SJCRH30 (cell line): ENCODE data around the gene KPNA6. TPM values are rescaled to one million over a fixed set of nuclear protein-coding genes. Genes with fewer than 3 reads are reported as not detected.

Experiments
- DNase-seq, 2 experiments: peaks; one replicate each; pipeline ENCODE4 v3.0.0-alpha.2; 2015 to 2020
- H3K27ac ChIP-seq: fragments of 250-450 bp; sonication (Bioruptor Pico); 2 replicates; pipeline ENCODE4 v1.5.1; 2020; ENCODE audit warnings: mild to moderate bottlenecking, moderate library complexity
- H3K27me3 ChIP-seq: fragments of 250-450 bp; sonication (Bioruptor Pico); 2 replicates; pipeline ENCODE4 v1.5.1; 2020; ENCODE audit warnings: mild to moderate bottlenecking, moderate library complexity
- H3K36me3 ChIP-seq: fragments of 250-450 bp; sonication (Bioruptor Pico); 2 replicates; pipeline ENCODE4 v1.5.1; 2020; ENCODE audit warnings: mild to moderate bottlenecking, moderate library complexity
- H3K4me1 ChIP-seq: fragments of 250-450 bp; sonication (Bioruptor Pico); 2 replicates; pipeline ENCODE4 v1.5.1; 2020; ENCODE audit warnings: mild to moderate bottlenecking, moderate library complexity
- H3K4me3 ChIP-seq: fragments of 250-450 bp; sonication (Bioruptor Pico); 2 replicates; pipeline ENCODE4 v1.5.1; 2020; ENCODE audit warnings: mild to moderate bottlenecking, moderate library complexity
- H3K9me3 ChIP-seq: fragments of 250-450 bp; sonication (Bioruptor Pico); replicated peaks from 2 replicates; pipeline ENCODE4 v1.5.1; 2020; ENCODE audit warnings: mild to moderate bottlenecking, moderate library complexity
- total RNA-seq: library from RNA; depleted of rRNA; stranded (reverse); fragments of >200 nt; shearing (Covaris generic); gene quantifications from 2 replicates; pipeline ENCODE4 v1.2.3, GENCODE V29; 2014

The KPNA6 gene
- total RNA-seq, 1 experiment from 2014 or later: 56.4 TPM

DNA sequence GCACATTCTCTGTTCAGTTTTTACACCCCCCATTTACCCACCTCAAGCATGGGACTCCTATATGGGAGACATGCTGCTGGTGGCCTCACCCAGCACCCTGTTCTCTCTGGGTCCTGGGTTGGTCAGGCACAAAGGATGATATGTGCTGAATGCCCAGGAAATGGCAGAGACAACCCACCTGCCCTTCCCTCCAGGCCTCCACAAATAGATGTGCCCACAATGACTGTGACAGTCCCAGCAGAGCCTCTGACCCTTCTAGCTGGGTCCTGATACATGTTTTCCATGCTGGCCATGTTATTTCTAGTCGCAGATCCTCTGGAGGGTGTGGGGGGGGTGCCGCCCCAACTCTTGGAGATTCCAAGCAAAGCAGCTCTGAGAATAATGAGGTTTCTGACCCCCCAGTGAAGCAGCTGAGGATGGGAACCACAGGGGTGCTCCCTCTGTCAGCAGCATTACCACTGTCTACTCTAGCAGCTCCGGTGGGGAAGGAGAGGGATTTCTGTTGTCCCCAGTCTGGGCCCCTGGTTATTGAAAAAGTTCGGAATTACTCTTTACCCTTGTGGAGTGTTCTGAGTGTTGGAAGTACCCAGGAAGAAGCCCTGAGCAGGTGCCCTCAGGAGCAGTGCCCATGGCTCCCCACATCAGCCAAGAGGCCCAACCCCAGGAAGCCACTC, 91.3 kb downstream of the KPNA6 start:
- no peaks in the 10 kb centered on the region for H3K27me3 ChIP-seq
- no peak overlapping the region for H3K4me3 ChIP-seq
- no peaks in the 10 kb centered on the region for H3K9me3 ChIP-seq
- peaks cover 6% of the 10 kb centered on the region; the same call in 1 of the 2 replicates for H3K4me1 ChIP-seq
- DNase-seq: no peak
- peaks cover 24% of the 10 kb centered on the region for H3K36me3 ChIP-seq
- H3K27ac ChIP-seq: no peak overlapping the region

DNA sequence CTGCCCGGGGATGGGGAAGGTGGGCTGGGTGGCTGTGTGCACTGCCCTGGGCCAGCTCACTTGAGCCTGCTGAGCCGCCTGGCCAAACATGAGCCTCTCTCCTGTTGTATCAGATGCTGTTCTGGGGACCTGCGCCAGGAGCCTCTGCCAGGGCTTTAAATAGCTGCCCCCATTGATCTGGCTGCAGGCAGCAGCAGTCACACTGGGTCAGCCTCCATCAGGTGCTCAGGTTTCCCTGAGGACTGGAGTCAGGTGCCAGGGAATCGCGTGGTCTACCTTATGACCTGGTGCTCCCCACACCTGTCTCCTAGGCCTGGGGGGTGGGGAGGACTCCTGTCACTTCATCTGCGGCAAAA, 91.8 kb downstream of the KPNA6 start:
- H3K4me1 ChIP-seq: peaks cover 6% of the 10 kb centered on the region; the same call in 1 of the 2 replicates
- H3K9me3 ChIP-seq: no peaks in the 10 kb centered on the region
- peaks cover 19% of the 10 kb centered on the region for H3K36me3 ChIP-seq
- no peak for DNase-seq
- no peaks in the 10 kb centered on the region for H3K27me3 ChIP-seq
- peak overlapping the region; percentile 60 for H3K4me3 ChIP-seq
- H3K27ac ChIP-seq: no peak overlapping the region

DNA sequence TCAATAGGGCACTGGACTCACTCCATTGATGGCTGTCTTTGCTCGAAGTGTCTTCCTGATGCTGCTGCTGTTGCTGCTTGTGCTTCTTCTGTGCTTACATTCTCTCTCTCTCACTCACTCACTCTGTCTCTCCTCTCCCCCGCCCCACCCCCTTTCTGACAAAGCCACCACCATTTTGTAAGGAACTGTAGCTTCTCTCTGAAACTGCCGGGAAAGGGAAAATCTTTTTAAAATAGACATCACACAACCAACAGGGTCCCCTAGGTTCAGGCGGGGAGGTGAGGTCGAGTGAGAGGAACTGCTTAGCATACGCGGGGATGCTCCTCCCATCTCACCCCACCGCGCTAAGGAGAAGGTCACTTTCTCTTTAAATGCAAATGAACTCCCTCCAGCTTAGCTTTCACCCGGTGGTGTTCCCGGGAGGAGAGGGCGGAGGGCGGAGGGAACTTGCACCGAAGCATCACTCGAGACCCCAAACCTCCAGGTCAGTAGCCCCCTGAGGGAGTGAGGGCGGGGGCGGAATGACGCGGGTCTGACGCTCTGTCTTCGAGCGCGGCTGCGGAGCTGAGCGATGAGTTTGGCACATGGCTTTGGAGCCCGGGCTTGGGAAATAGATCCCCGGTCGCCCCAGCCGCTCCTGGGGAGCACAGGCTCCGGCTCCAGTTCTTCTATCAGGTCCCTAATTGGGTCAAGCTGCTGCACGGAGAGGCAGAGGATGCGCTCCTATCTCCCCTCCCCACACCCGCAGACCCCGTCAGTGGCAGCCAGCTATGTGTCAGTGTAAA, 92.6 kb downstream of the KPNA6 start, which contains the start of gene CCDC28B:
TSS of gene CCDC28B (plus strand) at position 370 of the 785 bp plus-strand sequence. CDS start 1,341 bp downstream, outside the sequence.
- Histone ChIP-seq H3K27me3 (no peaks in the 10 kb centered on the region), H3K9me3 (no peaks in the 10 kb centered on the region)
- DNase-seq: peak; percentile 56 to 71

DNA sequence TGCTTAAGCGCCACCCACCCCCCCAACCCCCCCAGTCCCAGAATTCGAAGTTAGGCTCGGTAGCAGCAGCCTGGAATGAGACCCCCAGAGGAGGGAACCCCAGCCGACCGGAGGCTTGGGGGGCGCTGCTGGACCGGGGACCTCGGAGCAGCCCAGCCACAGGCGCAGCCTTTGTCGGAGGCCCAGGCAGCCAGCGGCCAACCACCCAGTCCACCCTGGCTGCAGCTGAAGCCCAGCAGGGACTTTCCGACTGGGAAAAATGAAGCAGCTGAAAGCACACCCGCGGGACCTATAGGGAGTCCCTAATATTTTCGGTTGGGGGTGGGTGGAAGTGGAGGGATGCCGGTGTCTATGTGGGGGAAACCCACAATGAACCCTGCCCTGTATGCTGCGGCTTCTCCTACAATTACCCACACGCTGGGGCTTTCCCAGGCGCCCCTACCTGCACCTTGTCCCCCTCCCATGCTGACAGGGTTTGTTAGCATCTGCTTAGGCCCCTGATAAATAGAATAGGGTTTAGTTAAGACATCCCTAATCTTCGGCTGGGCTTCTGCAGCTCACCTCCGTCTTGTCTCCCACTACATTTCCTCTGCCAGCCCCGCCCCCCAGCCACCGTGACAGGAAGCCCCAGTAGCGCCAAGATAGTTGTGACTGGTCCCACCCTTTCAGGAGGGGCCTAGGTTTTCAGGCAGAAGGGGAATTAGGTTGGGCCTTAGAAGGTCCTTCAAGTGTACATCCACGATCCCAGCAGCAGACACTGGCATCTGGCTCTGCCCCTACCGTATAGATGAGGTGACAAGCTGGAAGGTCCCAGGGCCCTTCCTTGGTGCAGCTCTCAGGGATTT, 93.4 kb downstream of the KPNA6 start:
- peaks cover 6% of the 10 kb centered on the region; the same call in 1 of the 2 replicates for H3K4me1 ChIP-seq
- H3K36me3 ChIP-seq: peaks cover 7% of the 10 kb centered on the region
- DNase-seq: peak; percentile 68 to 69
- peak overlapping the region; percentile 60 for H3K4me3 ChIP-seq
- no peaks in the 10 kb centered on the region for H3K27me3 ChIP-seq
- H3K27ac ChIP-seq: no peak overlapping the region
- H3K9me3 ChIP-seq: no peaks in the 10 kb centered on the region

More for the DNA sequence above, 92.6 kb downstream of the KPNA6 start, which contains the start of gene CCDC28B:
- Histone ChIP-seq H3K4me3 (peak within 1 kb of the TSS; percentile 60), H3K27ac (no peak within 1 kb of the TSS; the same call in 1 of the 2 replicates), H3K4me1 (peaks cover 6% of the 10 kb centered on the region; the same call in 1 of the 2 replicates), H3K36me3 (peaks cover 11% of the 10 kb centered on the region)

DNA sequence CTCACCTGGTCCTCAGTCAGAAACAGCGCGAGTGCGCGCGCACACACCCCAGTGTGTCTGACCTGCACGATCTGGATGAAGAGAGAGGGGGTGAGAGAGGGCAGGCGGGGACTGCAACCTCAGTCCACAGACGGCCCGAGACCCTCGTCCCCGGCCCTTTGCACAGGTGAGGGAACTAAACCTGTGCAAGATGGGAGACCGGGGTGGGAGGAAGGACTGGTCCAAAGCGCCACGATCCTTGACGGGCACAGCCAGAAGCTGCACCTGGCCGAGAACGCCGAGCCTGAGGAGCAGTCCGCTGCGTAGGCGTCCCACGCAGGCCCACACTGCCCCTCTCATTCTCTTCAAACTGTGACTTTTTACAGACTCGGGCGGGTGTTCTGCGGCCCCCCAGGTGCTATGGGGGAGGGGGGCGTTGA, 97.1 kb downstream of the KPNA6 start:
- H3K27ac ChIP-seq: no peak overlapping the region
- no peaks in the 10 kb centered on the region for H3K27me3 ChIP-seq
- DNase-seq: no peak
- peaks cover 10% of the 10 kb centered on the region for H3K4me1 ChIP-seq
- peak overlapping the region; percentile 64 for H3K4me3 ChIP-seq
- H3K9me3 ChIP-seq: no peaks in the 10 kb centered on the region
- no peaks in the 10 kb centered on the region for H3K36me3 ChIP-seq

DNA sequence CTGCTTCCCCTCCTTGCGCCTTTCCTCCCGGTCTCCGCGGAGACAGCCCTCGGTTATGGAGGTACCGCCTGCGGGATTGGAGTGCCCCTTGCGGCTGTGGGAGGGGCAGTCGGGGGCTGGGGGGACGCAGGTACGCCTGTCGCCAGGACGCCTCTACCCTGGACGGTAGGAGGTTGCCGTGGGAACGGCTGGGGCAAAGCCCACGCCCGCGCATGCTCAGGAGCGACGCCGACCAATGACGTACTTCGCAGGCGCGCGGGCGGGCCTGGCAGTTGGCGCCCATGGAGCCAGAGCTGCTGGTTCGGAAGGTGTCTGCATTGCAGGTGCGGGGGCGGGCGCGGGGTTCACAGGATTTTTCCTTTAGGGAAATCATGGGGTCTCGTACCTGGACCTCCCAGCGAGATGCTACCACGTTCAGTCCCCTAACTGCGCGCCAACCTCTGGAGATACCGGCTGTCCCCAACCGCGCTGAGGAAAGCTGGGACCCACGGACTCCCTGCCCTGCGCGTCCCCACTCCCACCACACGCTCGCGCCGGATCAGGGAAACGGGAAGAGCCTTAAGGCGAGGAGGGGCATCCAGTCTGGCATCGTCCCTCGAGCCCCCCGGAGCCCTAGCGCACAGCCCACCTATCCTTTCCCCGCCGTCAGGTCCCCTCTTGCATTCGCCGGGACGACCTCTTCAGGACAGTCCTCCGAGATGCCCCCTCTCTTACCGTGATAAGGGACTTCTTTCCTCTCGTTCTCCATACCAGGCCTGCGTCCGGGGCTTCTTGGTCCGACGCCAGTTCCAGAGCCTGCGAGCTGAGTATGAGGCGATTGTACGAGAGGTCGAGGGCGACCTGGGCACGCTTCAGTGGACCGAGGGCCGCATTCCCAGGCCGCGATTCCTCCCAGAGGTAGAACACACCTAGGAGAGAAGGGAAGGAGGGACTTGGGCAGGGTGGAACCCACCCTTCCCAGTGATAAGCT, 97.8 kb downstream of the KPNA6 start, which contains the start of gene IQCC:
TSS of gene IQCC (plus strand) at position 271 of the 970 bp plus-strand sequence. CDS start at position 282, 11 bp downstream.
- no peaks in the 10 kb centered on the region for H3K9me3 ChIP-seq
- H3K27ac ChIP-seq: peak within 1 kb of the TSS; percentile 11; the same call in 1 of the 2 replicates
- peak; percentile 87 to 89 for DNase-seq
- H3K36me3 ChIP-seq: no peaks in the 10 kb centered on the region
- no peaks in the 10 kb centered on the region for H3K27me3 ChIP-seq
- peak within 1 kb of the TSS; percentile 64 for H3K4me3 ChIP-seq
- peaks cover 10% of the 10 kb centered on the region for H3K4me1 ChIP-seq

DNA sequence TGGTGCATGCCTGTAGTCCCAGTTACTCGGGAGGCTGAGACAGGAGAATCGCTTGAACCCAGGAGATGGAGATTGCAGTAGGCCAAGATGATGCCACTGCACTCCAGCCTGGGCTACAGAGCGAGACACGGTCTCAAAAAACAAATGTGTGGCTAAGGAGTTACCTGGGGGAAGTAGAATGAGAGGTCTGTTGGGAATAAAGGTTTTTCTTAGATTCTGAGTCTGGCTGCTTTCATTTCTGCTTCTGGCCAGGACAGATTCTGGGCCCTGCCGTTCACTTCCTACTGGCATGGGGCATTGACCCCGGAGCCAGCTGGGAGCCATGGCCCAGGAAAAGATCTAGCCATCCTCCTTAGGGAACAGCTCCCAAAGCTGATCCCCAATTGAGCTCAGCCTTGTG, 100.6 kb downstream of the KPNA6 start:
- no peaks in the 10 kb centered on the region for H3K36me3 ChIP-seq
- H3K9me3 ChIP-seq: no peaks in the 10 kb centered on the region
- DNase-seq: no peak
- no peaks in the 10 kb centered on the region for H3K27me3 ChIP-seq
- H3K4me3 ChIP-seq: no peak overlapping the region
- H3K27ac ChIP-seq: no peak overlapping the region
- H3K4me1 ChIP-seq: peaks cover 10% of the 10 kb centered on the region

DNA sequence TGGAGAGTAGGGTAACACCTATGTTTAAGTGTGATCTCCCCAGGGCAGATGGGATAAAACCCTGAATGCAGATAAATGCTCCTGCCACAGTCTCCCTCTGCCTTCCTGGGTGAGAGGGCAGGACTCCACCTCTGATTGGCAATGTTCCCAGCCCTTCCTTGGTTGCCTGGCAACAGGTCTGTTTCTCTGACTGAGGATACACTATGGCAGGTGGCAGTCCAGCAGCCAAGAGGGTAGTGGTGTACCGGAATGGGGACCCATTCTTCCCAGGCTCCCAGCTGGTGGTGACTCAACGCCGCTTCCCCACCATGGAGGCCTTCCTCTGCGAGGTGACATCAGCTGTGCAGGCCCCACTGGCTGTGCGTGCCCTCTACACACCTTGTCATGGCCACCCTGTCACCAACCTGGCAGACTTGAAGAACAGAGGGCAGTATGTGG, 101.1 kb downstream of the KPNA6 start, which contains the start of gene DCDC2B:
TSS of gene DCDC2B (plus strand) at position 199 of the 438 bp plus-strand sequence. CDS start at position 204, 5 bp downstream.
- H3K36me3 ChIP-seq: no peaks in the 10 kb centered on the region
- DNase-seq: peak; percentile 96
- peaks cover 10% of the 10 kb centered on the region for H3K4me1 ChIP-seq
- H3K27ac ChIP-seq: peak within 1 kb of the TSS; percentile 9; the same call in 1 of the 2 replicates
- H3K9me3 ChIP-seq: no peaks in the 10 kb centered on the region
- no peaks in the 10 kb centered on the region for H3K27me3 ChIP-seq
- H3K4me3 ChIP-seq: no peak within 1 kb of the TSS

DNA sequence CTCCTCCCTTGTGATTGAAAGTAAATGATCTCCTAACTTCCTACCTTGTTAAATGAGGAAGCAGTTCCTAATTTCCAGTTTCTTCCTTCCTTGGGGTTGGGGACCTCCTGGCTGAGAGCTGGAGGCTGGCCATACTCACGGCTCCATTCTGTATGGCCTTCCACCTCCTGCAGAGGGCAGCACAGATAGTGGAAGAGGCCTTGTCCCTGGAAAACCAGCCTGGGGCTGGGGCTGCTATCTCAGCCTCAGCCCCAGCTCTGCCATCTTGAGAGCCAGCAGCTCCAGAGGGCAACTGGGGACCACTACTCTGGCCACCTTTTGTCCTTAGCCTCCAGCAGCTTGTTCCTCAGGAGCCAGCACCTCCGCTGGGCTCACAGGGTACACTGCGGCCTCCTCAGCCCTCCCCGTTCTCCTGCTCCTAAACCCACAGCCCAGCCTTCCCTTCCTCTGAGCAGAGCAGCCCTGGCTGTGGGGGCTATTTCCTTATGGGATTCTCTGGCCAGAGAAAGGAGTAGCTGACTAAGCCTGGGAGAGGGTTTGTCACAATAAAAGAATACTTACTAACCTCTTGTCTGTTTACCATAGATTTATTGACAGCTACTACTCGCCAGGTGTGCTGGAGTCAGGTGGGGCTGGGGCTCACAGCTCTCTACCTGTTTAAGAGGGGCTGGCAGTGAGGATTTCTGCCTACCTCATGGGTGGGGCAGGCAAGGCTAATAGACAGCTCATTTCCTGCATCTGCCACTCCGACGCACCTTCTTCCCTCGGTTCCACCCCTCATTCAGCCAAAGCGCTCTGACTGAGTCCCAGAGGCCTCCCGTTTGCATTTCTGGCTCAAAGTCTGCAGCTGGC, 108.0 kb downstream of the KPNA6 start:
- Histone ChIP-seq H3K4me3 (no peak overlapping the region), H3K4me1 (no peaks in the 10 kb centered on the region), H3K27ac (no peak overlapping the region), H3K36me3 (no peaks in the 10 kb centered on the region), H3K9me3 (no peaks in the 10 kb centered on the region), H3K27me3 (no peaks in the 10 kb centered on the region)
- DNase-seq: peak; percentile 70 to 85

DNA sequence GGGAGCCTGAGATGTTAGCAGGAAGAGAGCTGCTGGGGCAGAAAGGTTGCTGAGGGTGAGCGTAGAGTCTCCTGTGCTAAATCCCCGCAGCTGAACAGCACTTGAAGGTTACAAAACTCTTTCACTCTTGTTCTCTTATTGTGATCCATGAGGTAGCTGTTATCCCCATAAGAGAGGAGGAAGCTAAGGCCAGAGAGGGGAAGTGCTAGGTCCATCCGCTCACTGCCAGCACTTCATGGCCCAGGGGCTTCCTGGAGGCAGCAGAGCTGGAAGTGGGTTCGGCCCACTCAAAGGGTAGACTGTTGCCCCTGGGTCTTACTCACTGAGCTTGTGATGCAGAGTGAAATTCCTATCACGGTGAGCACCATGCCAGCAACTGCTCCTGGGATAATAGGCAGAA, 108.7 kb downstream of the KPNA6 start:
- DNase-seq: no peak
- H3K27me3 ChIP-seq: no peaks in the 10 kb centered on the region
- no peak overlapping the region for H3K27ac ChIP-seq
- H3K4me3 ChIP-seq: no peak overlapping the region
- no peaks in the 10 kb centered on the region for H3K36me3 ChIP-seq
- H3K4me1 ChIP-seq: no peaks in the 10 kb centered on the region
- no peaks in the 10 kb centered on the region for H3K9me3 ChIP-seq

DNA sequence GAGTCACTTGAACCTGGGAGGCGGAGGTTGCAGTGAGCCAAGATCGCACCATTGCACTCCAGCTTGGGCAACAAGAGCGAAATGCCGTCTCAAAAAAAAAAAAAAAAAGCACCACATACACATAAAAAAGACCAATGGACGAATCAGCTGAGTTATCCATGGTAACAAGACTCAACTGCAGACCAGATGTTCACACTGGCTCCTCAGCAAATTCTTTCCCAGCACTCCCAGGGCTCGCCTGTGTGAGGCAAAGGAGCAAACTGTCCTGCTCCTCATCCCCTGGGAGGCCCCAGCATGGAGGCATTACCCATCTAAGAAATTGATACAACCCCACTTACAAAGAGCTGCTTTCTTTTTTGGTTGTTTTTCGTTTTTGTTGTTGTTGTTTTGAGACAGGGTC, 111.2 kb downstream of the KPNA6 start:
- H3K27ac ChIP-seq: no peak overlapping the region
- H3K27me3 ChIP-seq: no peaks in the 10 kb centered on the region
- H3K4me1 ChIP-seq: peaks cover 3% of the 10 kb centered on the region; the same call in 1 of the 2 replicates
- no peak for DNase-seq
- H3K4me3 ChIP-seq: no peak overlapping the region
- no peaks in the 10 kb centered on the region for H3K9me3 ChIP-seq
- H3K36me3 ChIP-seq: peaks cover 4% of the 10 kb centered on the region

DNA sequence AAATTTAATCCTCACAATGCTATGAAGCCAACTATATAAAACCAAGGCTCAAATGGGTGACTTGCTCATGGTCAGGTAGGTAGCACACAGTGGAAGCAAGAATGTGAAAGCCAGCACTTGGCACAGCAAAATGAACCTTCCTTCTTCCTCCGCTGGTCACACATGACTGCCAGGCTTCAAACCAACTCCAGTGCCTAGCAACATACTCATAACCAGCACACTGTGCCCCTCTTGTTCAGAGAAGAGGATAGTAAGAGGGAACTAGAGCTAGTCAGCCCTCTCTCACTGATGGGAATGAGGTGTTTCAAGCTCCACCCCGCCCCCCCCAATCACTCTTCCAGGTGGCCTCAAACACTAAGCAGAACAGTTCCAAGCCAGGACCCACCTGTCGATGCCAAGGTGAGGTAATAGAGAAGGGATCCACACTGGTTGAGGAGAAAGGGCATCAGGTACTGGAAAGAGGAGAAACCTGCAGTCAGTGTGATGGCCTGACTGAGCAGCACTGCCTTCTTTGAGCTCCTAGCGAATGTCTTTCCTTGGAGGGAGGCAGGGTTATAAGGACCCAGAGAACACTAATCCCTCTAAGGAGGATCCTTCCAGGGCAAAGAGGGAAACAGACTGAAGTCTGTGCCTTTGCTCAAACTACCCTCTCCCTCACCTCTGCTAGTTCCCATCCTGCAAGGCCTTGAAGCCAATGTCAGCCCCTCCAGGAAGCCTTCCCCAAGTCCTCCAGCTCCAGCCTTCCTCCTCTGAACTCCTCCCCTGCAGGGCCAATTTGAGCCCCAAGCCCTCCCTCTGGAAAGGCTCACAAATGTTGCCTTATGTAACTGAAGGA, 113.1 kb downstream of the KPNA6 start:
- H3K4me1 ChIP-seq: peaks cover 3% of the 10 kb centered on the region; the same call in 1 of the 2 replicates
- peaks cover 17% of the 10 kb centered on the region for H3K36me3 ChIP-seq
- no peak for DNase-seq
- peak overlapping the region; percentile 87 for H3K4me3 ChIP-seq
- H3K9me3 ChIP-seq: no peaks in the 10 kb centered on the region
- H3K27me3 ChIP-seq: no peaks in the 10 kb centered on the region
- H3K27ac ChIP-seq: no peak overlapping the region; the same call in 1 of the 2 replicates
